Endothelial cell of umbilical vein (primary cell): ENCODE results near the gene ATAD3A. TPM values are rescaled to one million over a fixed set of nuclear protein-coding genes. Genes with fewer than 3 reads are reported as not detected.

Source experiments
- BruUV-seq: library from RNA; stranded (reverse); fragments of 400-500 nt; replicated peaks from 2 replicates; lab custom pipeline; 2021; lab: Mats Ljungman, UMichigan
- CTCF ChIA-PET: fragments of 300-600, 350-600 bp; sonication (Branson Sonifier 250); formaldehyde crosslinking; loops from one replicate; lab custom pipeline; 2021; ENCODE audit warnings: antibody characterized with exemption, inconsistent platforms; lab: Charles Lee
- POLR2A ChIA-PET: fragments of 300-600, 350-600 bp; sonication (Branson Sonifier 250); formaldehyde crosslinking; loops from one replicate; lab custom pipeline; 2021; ENCODE audit warnings: antibody characterized with exemption, inconsistent platforms; lab: Charles Lee
- DNase-seq: peaks from one replicate; pipeline ENCODE4 v3.0.0-alpha.2; 2011; ENCODE audit warnings: low read depth, low spot score
- FAIRE-seq: peaks from 2 replicates; lab custom pipeline; 2011; peaks lifted over from hg19 to GRCh38; lab: Jason Lieb, UNC
- H2AFZ ChIP-seq: 2 replicates; pipeline ENCODE4 v1.6.0; 2012; ENCODE audit warnings: low read depth, low read length, control low read depth, inconsistent platforms
- H3K27ac ChIP-seq: 2 replicates; pipeline ENCODE4 v1.5.1; 2011; ENCODE audit warnings: low read depth, mild to moderate bottlenecking, control low read depth, low read length, moderate library complexity; ENCODE audit not compliant: insufficient read depth
- H3K27me3 ChIP-seq, 2 experiments: 2 replicates each; pipeline versions ENCODE4 v1.6.0 to v1.6.1; 2011; ENCODE audit warnings: low read length in 2 of 2, mixed read lengths in 1 of 2; ENCODE audit not compliant: control insufficient read depth in 2 of 2, insufficient read depth in 2 of 2
- H3K36me3 ChIP-seq, 2 experiments: 2 replicates in 1 of 2; 3 replicates in 1 of 2; pipeline ENCODE4 v1.5.1; 2011; ENCODE audit warnings: low read length in 2 of 2, mild to moderate bottlenecking in 1 of 2, moderate library complexity in 1 of 2; ENCODE audit not compliant: control insufficient read depth in 2 of 2, insufficient read depth in 2 of 2; ENCODE audit errors: extremely low read depth in 1 of 2
- H3K4me1 ChIP-seq: 3 replicates; pipeline ENCODE4 v1.5.1; 2011; ENCODE audit warnings: mild to moderate bottlenecking, low read length; ENCODE audit not compliant: control insufficient read depth, insufficient read depth; ENCODE audit errors: extremely low read depth
- H3K4me2 ChIP-seq: 2 replicates; pipeline ENCODE4 v1.6.1; 2011; ENCODE audit warnings: low read length, control low read depth, mixed read lengths; ENCODE audit not compliant: insufficient read depth
- H3K4me3 ChIP-seq, 3 experiments: fragments of 200-600 bp in 1 of 3; sonication (generic), shearing (Covaris generic) in 1 of 3; replicated peaks in 1 of 3; 2 replicates each; pipeline ENCODE4 v1.5.1; 2011 to 2016; ENCODE audit warnings: control low read depth in 3 of 3, low read length in 3 of 3, mild to moderate bottlenecking in 2 of 3, inconsistent platforms in 1 of 3, low read depth in 1 of 3, moderate library complexity in 1 of 3; ENCODE audit not compliant: insufficient read depth in 1 of 3
- H3K79me2 ChIP-seq: 2 replicates; pipeline ENCODE4 v1.6.0; 2012; ENCODE audit warnings: low read length, inconsistent platforms; ENCODE audit not compliant: control insufficient read depth, insufficient read depth
- H3K9ac ChIP-seq: replicated peaks from 2 replicates; pipeline ENCODE3; 2011; ENCODE audit warnings: low read length, control low read depth; ENCODE audit not compliant: insufficient read depth; ENCODE audit errors: extremely low read depth
- H3K9me1 ChIP-seq: replicated peaks from 3 replicates; pipeline ENCODE4 v1.6.0; 2011; ENCODE audit warnings: mild to moderate bottlenecking, low read length; ENCODE audit not compliant: control insufficient read depth, insufficient read depth; ENCODE audit errors: extremely low read depth
- H3K9me3 ChIP-seq: replicated peaks from 2 replicates; pipeline ENCODE4 v1.5.1; 2012; ENCODE audit warnings: low read length, inconsistent platforms; ENCODE audit not compliant: control insufficient read depth, insufficient read depth
- H4K20me1 ChIP-seq: replicated peaks from 2 replicates; pipeline ENCODE3; 2011; ENCODE audit warnings: mild to moderate bottlenecking, low read length; ENCODE audit not compliant: control insufficient read depth, insufficient read depth; ENCODE audit errors: extremely low read depth
- EZH2 ChIP-seq: IDR thresholded peaks from 2 replicates; pipeline ENCODE4 v1.6.1; 2012; ENCODE audit warnings: borderline replicate concordance, low read depth, mild to moderate bottlenecking, moderate library complexity, low read length, inconsistent platforms; ENCODE audit not compliant: severe bottlenecking
- FOS ChIP-seq: IDR thresholded peaks from 2 replicates; pipeline ENCODE4 v1.6.1; 2011; ENCODE audit warnings: mild to moderate bottlenecking, low read length, moderate library complexity, borderline replicate concordance; ENCODE audit not compliant: insufficient read depth
- GATA2 ChIP-seq: IDR thresholded peaks from 2 replicates; pipeline ENCODE4 v1.7.0; 2011; ENCODE audit warnings: low read depth, mild to moderate bottlenecking, moderate library complexity, mixed read lengths, low read length; ENCODE audit not compliant: insufficient read length, insufficient read depth
- JUN ChIP-seq: IDR thresholded peaks from 2 replicates; pipeline ENCODE4 v1.6.1; 2011; ENCODE audit warnings: borderline replicate concordance, low read depth; ENCODE audit not compliant: insufficient read length, insufficient read depth
- MYC ChIP-seq: IDR thresholded peaks from one replicate; pipeline ENCODE4 v1.6.1; 2011; ENCODE audit warnings: mild to moderate bottlenecking, low read depth, low read length
- POLR2A ChIP-seq: IDR thresholded peaks from 2 replicates; pipeline ENCODE4 v1.6.1; 2012; ENCODE audit warnings: low read depth, mild to moderate bottlenecking, control low read depth, low read length
- POLR2AphosphoS5 ChIP-seq: IDR thresholded peaks from 2 replicates; pipeline ENCODE4 v1.6.1; 2012; ENCODE audit warnings: low read depth, mild to moderate bottlenecking, control low read depth, low read length, moderate library complexity; ENCODE audit not compliant: insufficient read depth
- dilution Hi-C: fragments of 300-500 bp; cut with MboI; formaldehyde crosslinking; loops from one replicate; pipeline ENCODE4 v1.15.0; 2019; ENCODE audit warnings: low sequenced_read_pairs; ENCODE audit not compliant: extremely low pct_ligation_motif_present
- intact Hi-C: fragments of 100-400 bp; cut with micrococcal nuclease; formaldehyde crosslinking; loops from one replicate; pipeline ENCODE4 v1.10.0; 2022
- polyA plus RNA-seq, 4 experiments: library from polyadenylated mRNA; depleted of rRNA in 3 of 4; stranded (reverse) in 3 of 4; unstranded in 1 of 4; fragments of >200 nt; gene quantifications; 2 replicates each; pipeline versions ENCODE4 v1.2.1 to v1.2.3, GENCODE V29; 2011 to 2012; ENCODE audit warnings: missing spikeins in 1 of 4
- total RNA-seq: library from RNA; stranded (reverse); gene quantifications from 2 replicates; pipeline ENCODE4 v1.2.3, GENCODE V29; 2021
- TF ChIP-seq, protein P1 (sequence below): IDR thresholded peaks from 2 replicates; pipeline ENCODE4 v1.6.1; 2011; ENCODE audit not compliant: insufficient read depth, insufficient read length
- TF ChIP-seq, protein P2 (sequence below), 2 donors: IDR thresholded peaks; 1 replicate in 1 of 2; 2 replicates in 1 of 2; pipeline ENCODE4 v1.5.1; 2011; ENCODE audit warnings: low read length in 2 of 2, mild to moderate bottlenecking in 2 of 2, moderate library complexity in 2 of 2, control low read depth in 1 of 2, inconsistent platforms in 1 of 2, low read depth in 1 of 2; ENCODE audit not compliant: insufficient read depth in 1 of 2; ENCODE audit errors: extremely low read depth in 1 of 2

ATAD3A gene
- total and polyA plus RNA-seq, 2 donors (not counting 3 experiments of a cell fraction or from before 2014, with no cell fraction given), result 24.9 to 55.2 TPM

DNA sequence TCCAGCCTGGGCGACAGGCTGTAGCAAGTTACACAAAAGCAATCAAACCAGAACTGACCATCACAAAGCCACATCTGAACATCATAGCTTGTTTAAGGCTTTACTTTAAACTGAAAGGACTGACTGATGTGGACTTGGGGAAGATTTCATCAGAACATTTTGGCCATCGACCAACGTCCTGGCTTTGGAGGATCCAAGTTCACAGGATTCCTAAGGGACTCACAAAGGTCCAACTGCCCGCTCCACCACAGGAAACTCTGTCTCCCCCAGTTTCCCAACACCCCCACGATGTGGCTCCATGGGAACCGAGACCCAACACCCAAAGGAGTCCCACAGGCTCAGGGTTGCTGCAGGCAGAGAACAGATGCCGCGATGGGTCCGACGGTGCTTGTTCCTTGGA, 53.4 kb downstream of the ATAD3A start:
- H3K4me3 ChIP-seq, result no peak overlapping the region
- no TSS peak for BruUV-seq
- TF ChIP-seq FOS (no peak), MYC (no peak), POLR2A (no peak), JUN (no peak), POLR2AphosphoS5 (no peak), EZH2 (no peak), GATA2 (no peak)
- TF ChIP-seq, protein P1, sequence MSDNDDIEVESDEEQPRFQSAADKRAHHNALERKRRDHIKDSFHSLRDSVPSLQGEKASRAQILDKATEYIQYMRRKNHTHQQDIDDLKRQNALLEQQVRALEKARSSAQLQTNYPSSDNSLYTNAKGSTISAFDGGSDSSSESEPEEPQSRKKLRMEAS, result no peak
- TF ChIP-seq, protein P2, sequence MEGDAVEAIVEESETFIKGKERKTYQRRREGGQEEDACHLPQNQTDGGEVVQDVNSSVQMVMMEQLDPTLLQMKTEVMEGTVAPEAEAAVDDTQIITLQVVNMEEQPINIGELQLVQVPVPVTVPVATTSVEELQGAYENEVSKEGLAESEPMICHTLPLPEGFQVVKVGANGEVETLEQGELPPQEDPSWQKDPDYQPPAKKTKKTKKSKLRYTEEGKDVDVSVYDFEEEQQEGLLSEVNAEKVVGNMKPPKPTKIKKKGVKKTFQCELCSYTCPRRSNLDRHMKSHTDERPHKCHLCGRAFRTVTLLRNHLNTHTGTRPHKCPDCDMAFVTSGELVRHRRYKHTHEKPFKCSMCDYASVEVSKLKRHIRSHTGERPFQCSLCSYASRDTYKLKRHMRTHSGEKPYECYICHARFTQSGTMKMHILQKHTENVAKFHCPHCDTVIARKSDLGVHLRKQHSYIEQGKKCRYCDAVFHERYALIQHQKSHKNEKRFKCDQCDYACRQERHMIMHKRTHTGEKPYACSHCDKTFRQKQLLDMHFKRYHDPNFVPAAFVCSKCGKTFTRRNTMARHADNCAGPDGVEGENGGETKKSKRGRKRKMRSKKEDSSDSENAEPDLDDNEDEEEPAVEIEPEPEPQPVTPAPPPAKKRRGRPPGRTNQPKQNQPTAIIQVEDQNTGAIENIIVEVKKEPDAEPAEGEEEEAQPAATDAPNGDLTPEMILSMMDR (IDR thresholded peaks at IDR 0.05; ENCODE audit: extremely low read depth in 1 of 2, insufficient read depth in 1 of 2, low read depth in 1 of 2, low read length in 2 of 2), result no peak
- H3K9ac ChIP-seq, result no peak overlapping the region
- no peak overlapping the region for H3K4me2 ChIP-seq
- dilution Hi-C loops (no loop called here), intact Hi-C loops (no loop called here)
- peaks cover 14 to 27% of the 10 kb centered on the region in 2 experiments for H3K36me3 ChIP-seq
- H3K79me2 ChIP-seq, result peaks cover 78% of the 10 kb centered on the region
- no peaks in the 10 kb centered on the region for H3K9me1 ChIP-seq
- no peak for FAIRE-seq
- peaks cover 4% of the 10 kb centered on the region for H4K20me1 ChIP-seq
- peaks cover 11% of the 10 kb centered on the region for H3K4me1 ChIP-seq
- CTCF ChIA-PET, result no interaction called here
- no peaks in the 10 kb centered on the region for H3K9me3 ChIP-seq
- H3K27me3 ChIP-seq, result no peaks in the 10 kb centered on the region
- H2AFZ ChIP-seq, result no peak overlapping the region
- DNase-seq, result no peak
- POLR2A ChIA-PET, result no interaction called here
- no peak overlapping the region for H3K27ac ChIP-seq
